Gastroesophageal sphincter (tissue), 3 donors: Measurements from ENCODE around the gene PSMD8.

ENCODE experiments used
- EP300 ChIP-seq: sonication (generic); formaldehyde crosslinking; IDR thresholded peaks from one replicate; pipeline ENCODE4 v1.6.1; 2017; ENCODE audit warnings: antibody characterized with exemption, mild to moderate bottlenecking
- TF ChIP-seq, protein P1 (sequence below), 4 experiments: fragments of 200-600 bp in 2 of 4; fragments of 450-650 bp in 2 of 4; sonication (generic) in 1 of 4; IDR thresholded peaks; one replicate each; pipeline ENCODE4 v1.5.1; 2017 to 2019; ENCODE audit warnings: antibody characterized with exemption in 4 of 4, mild to moderate bottlenecking in 2 of 4, moderate library complexity in 2 of 4

GRCh38 chr19:38392707-38393308 is 18.4 kb downstream of the PSMD8 start:
- TF ChIP-seq EP300, result no peak
- TF ChIP-seq, protein P1, sequence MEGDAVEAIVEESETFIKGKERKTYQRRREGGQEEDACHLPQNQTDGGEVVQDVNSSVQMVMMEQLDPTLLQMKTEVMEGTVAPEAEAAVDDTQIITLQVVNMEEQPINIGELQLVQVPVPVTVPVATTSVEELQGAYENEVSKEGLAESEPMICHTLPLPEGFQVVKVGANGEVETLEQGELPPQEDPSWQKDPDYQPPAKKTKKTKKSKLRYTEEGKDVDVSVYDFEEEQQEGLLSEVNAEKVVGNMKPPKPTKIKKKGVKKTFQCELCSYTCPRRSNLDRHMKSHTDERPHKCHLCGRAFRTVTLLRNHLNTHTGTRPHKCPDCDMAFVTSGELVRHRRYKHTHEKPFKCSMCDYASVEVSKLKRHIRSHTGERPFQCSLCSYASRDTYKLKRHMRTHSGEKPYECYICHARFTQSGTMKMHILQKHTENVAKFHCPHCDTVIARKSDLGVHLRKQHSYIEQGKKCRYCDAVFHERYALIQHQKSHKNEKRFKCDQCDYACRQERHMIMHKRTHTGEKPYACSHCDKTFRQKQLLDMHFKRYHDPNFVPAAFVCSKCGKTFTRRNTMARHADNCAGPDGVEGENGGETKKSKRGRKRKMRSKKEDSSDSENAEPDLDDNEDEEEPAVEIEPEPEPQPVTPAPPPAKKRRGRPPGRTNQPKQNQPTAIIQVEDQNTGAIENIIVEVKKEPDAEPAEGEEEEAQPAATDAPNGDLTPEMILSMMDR (IDR thresholded peaks at IDR 0.05), result no peak
